ENCODE results near the gene LSM14B.

LSM14B gene

DNA sequence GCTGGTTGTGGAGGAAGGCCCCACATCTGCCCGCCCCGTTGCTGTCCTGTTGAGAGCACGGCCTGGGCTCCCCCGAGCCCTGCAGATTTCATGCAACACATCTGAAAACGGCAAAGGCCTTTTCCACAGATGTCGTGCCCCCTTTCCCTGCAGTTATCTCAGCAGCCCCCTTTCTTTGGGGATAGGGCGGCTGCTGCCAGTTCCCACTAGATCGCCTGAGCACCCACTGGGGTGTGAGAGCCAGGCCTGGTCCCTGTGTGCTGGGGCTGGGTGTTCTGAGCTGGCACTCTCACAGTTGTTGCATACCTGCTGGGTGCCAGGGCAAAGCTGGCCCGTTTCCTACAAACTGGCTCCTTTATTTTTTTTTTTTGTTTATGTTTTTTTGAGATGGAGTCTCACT, 48.3 kb downstream of the LSM14B start:
- DNase-seq (ENCODE audit: low read depth), result no peak
- H3K4me3 ChIP-seq (ENCODE audit: low read length), result no peak overlapping the region
- TF ChIP-seq, protein P1, sequence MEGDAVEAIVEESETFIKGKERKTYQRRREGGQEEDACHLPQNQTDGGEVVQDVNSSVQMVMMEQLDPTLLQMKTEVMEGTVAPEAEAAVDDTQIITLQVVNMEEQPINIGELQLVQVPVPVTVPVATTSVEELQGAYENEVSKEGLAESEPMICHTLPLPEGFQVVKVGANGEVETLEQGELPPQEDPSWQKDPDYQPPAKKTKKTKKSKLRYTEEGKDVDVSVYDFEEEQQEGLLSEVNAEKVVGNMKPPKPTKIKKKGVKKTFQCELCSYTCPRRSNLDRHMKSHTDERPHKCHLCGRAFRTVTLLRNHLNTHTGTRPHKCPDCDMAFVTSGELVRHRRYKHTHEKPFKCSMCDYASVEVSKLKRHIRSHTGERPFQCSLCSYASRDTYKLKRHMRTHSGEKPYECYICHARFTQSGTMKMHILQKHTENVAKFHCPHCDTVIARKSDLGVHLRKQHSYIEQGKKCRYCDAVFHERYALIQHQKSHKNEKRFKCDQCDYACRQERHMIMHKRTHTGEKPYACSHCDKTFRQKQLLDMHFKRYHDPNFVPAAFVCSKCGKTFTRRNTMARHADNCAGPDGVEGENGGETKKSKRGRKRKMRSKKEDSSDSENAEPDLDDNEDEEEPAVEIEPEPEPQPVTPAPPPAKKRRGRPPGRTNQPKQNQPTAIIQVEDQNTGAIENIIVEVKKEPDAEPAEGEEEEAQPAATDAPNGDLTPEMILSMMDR (IDR thresholded peaks at IDR 0.05; ENCODE audit: insufficient read depth, low read depth, low read length, missing control alignments), result no peak

DNA sequence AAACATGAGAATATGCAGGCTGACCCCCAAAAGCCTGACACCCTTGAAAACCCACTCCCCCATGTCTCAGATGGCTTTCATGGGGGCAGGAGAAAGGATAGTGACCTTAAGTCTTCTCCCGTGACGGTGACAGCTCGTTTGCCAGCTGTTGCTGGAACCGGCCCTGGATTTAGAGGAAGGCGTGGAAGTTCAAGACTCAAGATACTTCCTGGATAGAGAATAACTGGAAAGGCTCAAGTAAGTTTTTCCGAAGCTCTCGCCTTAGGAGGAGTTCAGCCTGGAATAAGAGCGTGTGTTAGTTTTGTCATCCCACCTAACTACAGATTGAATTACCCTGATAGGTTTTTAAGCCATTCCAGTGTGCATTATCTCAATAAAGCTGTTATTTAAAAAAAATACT, 49.0 kb downstream of the LSM14B start:
- H3K4me3 ChIP-seq (ENCODE audit: low read length), result no peak overlapping the region
- TF ChIP-seq, protein P1 (IDR thresholded peaks at IDR 0.05; ENCODE audit: insufficient read depth, low read depth, low read length, missing control alignments), result no peak
- DNase-seq (ENCODE audit: low read depth), result no peak

DNA sequence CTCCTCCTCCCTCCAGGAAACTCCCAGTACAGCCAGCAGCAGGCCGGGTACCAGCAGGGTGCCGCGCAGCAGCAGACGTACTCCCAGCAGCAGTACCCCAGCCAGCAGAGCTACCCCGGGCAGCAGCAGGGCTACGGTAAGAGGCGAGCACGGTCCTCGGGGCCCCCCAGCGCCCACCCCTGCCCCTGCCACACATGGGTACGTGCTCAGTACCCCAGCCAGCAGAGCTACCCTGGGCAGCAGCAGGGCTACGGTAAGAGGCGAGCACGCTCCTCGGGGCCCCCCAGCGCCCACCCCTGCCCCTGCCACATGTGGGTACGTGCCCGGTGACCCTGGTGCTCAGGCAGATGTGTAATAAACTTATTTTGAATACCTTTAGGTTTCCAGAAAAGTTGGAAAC, 50.4 kb downstream of the LSM14B start:
- no peak for DNase-seq (ENCODE audit: low read depth)
- TF ChIP-seq, protein P1 (IDR thresholded peaks at IDR 0.05; ENCODE audit: insufficient read depth, low read depth, low read length, missing control alignments), result no peak
- no peak overlapping the region for H3K4me3 ChIP-seq (ENCODE audit: low read length)

DNA sequence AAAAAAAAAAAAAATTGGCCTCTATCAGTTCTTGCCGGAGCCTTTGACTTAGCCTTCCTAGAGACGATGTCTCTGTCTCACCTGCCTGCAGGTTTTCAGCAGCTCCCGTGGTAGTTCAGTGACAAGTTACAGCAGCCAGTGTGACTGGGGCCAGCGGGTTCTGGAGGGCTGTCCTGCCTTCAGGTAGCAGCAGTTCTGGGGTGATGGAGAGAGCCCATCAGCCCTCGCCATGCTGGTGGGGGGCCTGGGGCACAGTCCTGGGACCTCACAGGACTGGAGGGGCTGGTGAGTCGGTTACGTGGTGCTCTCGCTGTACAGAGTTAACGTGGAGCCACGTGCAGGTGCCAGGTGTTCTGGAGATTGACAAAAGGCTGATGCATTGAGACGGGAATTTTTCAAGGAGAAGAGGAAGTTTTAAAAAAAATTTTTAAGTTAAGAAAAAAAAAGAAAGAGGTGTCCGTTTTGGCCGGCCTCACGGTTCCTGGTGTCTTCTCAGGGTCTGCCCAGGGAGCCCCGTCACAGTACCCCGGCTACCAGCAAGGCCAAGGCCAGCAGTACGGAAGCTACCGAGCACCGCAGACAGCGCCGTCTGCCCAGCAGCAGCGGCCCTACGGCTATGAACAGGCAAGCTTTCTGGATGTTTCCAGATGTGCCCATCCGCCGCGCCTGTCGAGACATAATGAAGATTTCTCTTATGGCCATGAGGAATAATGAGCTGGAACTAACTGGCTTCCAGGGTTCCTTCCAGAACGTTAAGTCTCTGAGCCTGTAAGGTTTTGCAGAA, 51.9 kb downstream of the LSM14B start:
- TF ChIP-seq, protein P1 (IDR thresholded peaks at IDR 0.05; ENCODE audit: insufficient read depth, low read depth, low read length, missing control alignments), result no peak
- H3K4me3 ChIP-seq (ENCODE audit: low read length), result no peak overlapping the region
- DNase-seq (ENCODE audit: low read depth), result no peak

DNA sequence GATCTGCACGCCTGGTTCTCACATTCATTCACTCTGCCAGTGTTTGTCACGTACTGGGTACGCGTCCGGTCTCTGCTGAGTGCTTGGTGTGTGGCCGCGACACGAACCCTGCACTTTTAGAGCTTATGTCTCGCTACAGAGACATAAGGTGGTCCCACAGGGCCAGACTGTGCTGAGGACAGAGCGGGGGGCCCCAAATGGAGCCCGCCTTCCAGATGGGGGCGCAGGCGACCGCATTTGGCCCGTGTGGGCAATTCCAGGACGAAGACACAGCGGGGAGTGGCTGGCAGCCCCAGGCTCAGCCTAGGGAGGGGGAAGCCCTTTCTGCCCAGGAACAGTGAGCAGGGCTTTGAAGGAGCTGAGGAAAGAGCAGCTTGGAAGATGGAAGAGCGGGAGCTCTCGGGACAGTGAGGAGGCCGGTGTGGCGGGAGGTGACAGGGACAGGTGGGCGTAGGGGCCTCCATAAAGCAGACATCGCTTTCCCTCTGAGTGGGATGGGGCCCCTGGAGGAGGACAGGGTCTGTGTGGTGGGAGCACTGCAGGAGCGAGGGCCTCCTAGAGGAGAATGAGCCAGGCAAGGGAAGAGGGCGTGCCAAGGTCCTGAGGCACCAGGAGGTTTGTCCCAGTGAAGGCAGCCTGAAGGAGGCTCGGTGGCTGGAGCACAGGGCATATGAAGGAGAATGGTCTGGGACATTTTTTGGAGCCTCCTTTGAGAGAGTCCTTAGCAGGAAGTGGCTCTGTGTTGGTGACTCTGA, 52.8 kb downstream of the LSM14B start:
- H3K4me3 ChIP-seq (ENCODE audit: low read length), result no peak overlapping the region
- no peak for DNase-seq (ENCODE audit: low read depth)
- TF ChIP-seq, protein P1 (IDR thresholded peaks at IDR 0.05; ENCODE audit: insufficient read depth, low read depth, low read length, missing control alignments), result no peak

DNA sequence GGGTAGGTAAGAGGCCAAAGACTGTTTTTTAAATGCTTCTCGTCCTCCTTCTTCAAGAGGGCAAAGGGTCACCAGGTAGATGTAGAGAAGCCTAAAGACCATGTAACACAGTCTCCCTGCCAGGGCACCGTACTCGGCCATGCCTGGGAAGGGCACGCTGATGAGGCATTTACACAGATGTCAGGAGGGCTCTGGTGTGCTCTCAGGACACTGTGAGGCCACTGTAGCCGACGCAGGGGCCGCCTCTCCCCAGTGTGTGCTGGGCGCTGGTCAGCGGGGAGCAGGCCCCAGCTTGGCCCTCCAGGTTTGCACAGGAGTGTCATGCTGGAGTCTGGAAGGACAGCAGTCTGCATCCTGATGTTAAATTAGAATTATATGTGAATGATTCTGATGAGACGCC, 53.4 kb downstream of the LSM14B start:
- H3K4me3 ChIP-seq (ENCODE audit: low read length), result no peak overlapping the region
- TF ChIP-seq, protein P1 (IDR thresholded peaks at IDR 0.05; ENCODE audit: insufficient read depth, low read depth, low read length, missing control alignments), result no peak
- no peak for DNase-seq (ENCODE audit: low read depth)
